Measurements from ENCODE around the gene TAAR1. TPM values are rescaled to one million over a fixed set of nuclear protein-coding genes. Genes with fewer than 3 reads are reported as not detected.
"Not testable (repeated sequence)": the region's sequence is repeated elsewhere in the genome, so short reads cannot be mapped to it uniquely, and the experiment has no call there.

Gene TAAR1, protein sequence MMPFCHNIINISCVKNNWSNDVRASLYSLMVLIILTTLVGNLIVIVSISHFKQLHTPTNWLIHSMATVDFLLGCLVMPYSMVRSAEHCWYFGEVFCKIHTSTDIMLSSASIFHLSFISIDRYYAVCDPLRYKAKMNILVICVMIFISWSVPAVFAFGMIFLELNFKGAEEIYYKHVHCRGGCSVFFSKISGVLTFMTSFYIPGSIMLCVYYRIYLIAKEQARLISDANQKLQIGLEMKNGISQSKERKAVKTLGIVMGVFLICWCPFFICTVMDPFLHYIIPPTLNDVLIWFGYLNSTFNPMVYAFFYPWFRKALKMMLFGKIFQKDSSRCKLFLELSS
- not detected in 2 replicates for total RNA-seq (2014; rRNA removed; shearing (Covaris generic))

DNA sequence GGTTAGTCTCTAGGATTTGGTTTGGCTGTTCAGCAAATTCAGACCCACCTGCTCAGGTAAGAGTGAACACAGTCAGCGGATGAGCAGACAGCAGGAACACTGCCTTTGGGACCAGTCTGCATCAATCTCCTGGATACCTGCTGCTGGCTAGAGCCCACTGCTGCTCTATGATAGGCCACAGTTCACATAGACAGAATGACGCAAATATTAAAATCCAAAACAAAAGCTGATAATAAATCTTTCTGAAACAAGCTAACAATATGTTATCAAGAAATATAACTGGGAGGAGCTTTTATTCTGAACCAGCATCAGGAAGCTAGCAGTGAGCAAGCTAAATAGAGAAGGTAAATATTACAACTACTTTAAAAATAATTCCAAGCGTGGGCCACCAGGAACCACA is at the start of gene TAAR1:
TAAR1 (minus strand) TSS at position 101 of the 400 bp plus-strand sequence. CDS start 13,179 bp downstream, outside the sequence.
- DNase-seq (ENCODE audit: low read depth) = no peak

DNA sequence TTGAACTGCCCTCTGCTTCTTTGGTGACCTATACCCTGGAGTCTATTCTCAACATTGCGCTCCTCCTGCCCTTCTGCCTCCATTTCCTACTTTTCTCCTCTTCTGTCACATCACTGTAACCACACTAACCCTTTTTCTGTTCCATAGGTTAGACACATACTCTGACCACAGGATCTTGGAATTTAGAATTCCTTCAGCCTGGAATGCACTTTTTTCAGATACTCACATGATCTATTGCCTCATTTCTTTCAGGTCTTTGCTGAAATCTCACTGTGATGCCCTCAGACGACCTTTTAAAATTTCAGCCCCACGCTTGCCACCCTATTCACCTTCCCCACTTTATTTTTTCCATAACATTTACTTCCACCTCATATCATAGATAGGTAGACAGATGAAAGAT is 49.8 kb upstream of the TAAR1 start:
- no peak for DNase-seq (ENCODE audit: low read depth)

DNA sequence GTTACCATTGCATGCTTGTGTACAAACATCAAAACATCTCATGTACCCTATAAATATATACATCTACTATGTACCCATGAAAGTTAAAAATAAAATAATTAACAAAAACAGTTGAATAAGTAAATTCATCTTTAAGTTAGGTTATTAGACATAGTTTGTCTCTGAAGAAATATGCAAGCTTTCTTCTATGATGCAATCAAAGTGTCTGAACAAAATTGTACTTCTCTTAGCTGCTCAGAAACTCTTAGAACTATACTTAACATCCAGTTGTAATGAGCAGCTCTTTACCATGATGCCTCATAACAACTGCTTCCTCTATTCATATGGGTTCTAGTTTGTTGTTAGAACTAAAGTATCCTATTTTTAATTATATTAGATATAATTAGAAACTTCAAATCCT is 49.0 kb upstream of the TAAR1 start:
- no peak for DNase-seq (ENCODE audit: low read depth)

DNA sequence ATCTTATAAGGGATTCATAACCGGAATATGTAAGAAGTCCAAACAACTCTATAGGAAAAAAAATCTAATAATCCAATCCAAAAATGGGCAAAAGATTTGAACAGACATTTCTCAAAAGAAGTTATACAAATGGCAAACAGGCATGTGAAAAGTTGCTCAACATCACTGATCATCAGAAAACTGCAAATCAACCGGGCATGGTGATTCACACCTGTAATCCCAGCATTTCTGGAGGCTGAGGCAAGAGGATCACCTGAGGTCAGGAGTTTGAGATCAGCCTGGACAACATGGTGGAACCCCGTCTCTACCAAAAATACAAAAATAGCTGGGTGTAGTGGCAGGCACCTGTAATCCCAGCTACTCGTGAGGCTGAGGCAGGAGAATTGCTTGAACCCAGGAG is 47.8 kb upstream of the TAAR1 start:
- DNase-seq (ENCODE audit: low read depth) = not testable (repeated sequence)

DNA sequence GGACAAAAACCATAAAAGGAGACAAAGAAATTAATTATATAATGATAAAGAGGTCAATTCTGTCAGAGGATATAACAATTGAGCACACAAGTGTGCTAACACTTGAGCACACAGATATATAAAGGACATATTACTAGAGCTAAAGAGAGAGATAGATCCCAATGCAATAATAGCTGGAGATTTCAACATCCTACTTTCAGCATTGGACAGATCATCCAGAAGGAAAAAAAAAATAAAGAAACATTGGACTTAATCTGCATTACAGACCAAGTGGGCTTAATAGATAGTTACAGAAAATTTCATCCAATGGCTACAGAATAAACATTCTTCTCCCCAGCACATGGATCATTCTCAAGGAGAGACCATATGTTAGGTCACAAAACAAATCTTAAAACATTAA is 45.0 kb upstream of the TAAR1 start:
- DNase-seq (ENCODE audit: low read depth) = no peak

DNA sequence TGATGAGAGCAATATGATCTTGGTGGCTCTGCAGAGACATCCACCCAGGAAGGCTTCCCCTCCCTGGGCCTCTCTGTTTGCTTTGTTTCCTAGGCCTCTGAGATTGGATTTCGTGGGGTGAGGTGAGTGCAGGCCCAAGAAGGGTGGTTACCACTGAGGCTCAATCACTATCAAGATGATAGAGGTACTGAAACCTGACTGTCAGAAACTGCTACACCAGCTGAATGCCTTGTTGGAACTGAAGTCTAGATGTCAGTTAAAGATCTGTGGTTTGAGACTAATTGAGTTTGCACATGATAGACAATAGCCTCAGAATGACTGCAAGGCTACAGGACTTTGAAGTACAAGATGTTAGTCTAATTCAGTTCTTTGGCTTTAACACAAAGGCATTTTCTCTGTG is 39.6 kb upstream of the TAAR1 start:
- DNase-seq (ENCODE audit: low read depth) = no peak

DNA sequence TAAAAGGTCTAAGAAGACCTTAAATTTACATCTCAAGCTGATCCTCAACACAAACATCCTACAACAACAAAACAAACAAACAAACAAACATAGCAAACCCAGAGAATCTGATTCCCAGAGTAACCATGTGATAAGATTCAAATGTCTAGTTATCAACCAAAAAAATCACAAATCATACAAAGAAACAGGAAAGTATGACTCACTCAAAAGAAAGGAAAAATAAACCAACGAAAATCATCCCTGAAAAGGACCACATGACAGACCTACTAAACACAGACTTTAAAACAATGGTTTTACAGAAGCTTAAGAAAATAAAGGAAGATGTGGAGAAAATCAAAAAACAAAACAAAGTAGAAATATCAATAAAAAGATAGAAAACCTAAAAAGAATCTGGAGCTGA is 36.8 kb upstream of the TAAR1 start:
- DNase-seq (ENCODE audit: low read depth) = no peak

DNA sequence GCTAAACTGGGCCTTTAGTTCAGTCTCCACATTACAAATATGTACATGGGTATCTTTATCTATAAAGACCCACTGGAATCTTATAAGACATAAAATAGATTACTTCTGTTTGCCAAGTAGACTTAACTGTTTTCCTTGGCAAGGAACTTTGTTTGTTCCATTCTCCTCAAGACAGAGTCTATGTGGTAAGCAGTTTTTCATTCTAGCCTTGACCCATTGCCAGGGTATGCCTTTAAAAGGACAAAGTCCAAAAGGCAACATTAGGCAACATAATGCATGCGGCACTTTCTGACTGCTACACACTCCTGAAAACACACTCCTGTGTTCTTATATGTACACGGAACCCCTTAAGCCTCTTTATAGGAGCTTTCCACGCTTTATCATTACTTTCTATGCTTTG is 34.5 kb upstream of the TAAR1 start:
- no peak for DNase-seq (ENCODE audit: low read depth)

DNA sequence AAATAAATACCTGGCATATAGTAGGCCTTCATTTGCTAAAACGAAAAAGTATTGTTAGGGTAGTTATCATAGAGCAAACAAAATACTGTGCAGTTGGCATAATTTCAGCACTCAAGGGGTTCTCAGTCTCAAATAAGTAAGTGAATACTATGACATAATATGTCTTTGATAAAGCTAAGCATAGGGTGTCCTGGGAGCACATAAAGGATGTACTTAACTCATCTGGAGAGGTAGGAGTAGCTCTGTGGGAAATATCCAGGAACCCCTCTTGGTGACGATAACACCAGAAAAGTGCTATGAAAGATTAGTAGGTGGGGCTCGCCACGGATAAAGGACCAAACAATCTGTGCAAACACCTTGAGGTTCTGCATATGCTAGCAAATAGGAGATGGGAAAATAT is 31.7 kb upstream of the TAAR1 start:
- DNase-seq (ENCODE audit: low read depth) = no peak

DNA sequence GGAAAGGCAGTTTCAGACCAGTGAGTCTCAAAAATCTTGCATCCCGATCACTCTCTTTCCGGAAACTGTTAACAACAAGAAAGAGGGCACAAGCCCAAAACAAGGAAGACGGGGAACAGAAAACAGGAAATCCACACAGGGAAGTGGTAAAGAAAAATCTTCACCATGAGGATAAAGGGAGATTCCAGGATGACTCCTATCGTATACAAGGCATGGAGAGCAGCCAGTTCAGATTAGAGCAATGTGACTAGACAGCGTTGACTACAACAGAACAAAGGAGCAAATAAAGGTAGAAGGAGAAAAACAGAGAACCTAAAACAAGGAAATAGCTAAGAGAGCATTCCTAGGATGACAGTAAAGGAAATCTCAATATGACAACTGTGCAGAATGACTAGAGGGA is 28.3 kb upstream of the TAAR1 start:
- peak; percentile 81 for DNase-seq (ENCODE audit: low read depth)

DNA sequence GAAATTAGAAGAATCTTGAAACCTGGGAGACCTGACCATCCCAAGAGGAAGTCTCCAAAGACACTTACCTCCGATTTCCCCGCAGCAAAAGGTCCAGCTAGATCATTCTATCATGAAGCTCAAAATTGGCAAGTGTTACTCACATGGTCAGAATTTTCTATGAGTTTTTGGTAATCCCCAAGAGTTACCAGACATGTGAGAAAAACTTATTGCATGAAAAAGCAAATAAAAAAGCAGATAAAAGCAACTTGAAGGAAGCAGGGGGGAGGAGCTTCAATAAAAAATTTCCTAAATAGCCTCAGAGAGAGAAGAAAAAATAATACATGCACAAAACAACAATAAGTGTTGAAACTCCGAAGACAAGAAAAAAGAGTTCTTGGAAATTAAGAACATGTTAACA is 27.5 kb upstream of the TAAR1 start:
- no peak for DNase-seq (ENCODE audit: low read depth)

DNA sequence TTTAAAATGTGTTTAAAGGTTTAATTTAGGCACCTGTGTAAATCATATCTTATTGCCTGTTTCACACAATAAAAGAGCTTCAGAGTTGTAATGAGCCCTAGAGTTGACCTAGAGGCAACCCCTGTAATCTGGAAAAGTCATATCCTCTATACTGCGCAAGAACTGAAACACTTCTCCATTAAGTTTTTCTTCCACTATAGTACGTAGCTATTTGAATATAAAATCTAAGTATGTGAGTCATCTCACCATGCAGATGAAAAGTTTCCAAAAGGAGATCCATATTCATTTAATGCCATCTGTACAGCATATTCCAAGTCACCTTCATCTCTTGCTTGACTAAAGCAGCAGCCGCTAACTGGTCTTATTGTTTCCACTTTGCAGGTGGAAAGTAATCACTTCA is 26.0 kb upstream of the TAAR1 start:
- DNase-seq (ENCODE audit: low read depth) = no peak

DNA sequence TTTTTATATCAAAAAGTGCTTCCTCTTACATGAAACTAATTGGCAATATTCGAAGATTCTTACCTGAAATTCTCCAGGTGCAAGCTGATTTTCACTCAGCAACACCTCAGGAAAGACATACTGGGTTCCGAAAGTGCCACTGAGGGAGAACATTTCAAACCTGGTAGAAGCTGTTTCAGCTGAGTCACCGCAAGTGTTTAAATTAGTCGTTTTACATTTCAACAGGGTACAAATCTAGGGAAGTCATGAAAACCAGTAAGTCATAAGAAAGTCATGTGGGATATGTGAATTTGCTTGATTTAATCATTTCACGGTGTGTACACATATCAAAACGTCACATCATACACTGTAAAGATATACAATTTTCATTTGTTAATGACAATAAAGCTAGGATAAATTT is 25.3 kb upstream of the TAAR1 start:
- no peak for DNase-seq (ENCODE audit: low read depth)

DNA sequence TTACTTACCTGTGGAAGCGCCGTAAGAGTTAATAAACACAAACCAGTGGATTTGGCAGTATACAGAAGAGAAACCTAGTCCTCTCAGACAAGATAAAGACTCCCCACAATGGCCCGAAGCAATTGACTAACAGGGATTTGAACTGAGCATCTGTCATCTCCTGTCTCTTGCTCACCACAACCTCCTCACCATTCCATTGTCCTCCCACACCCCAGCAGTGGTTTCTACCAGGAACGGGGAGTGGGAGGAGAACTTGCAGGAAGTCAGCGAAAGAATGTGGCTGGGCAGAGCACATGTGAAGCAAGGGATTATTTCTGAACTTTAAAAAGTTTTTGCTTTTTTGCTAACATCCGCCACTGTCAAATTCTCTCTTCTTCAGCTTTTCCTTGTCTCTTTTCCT is 24.6 kb upstream of the TAAR1 start:
- DNase-seq (ENCODE audit: low read depth) = peak; percentile 92

DNA sequence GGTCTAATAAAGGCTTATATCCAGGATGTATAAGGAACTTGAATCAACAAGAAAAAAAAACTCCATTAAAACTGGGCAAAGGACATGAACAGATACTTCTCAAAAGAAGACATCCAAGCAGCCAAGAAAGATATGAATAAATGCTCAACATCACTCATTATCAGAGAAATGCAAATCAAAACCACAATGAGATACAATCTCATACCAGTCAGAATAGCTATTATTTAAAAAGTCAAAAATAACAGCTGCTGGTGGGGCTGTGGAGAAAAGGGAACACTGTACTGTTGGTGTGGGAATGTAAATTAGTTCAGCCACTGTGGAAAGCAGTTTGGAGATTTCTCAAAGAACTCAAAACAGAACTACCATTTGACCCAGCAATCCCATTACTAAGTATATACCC is 20.1 kb upstream of the TAAR1 start:
- not testable (repeated sequence) for DNase-seq (ENCODE audit: low read depth)

DNA sequence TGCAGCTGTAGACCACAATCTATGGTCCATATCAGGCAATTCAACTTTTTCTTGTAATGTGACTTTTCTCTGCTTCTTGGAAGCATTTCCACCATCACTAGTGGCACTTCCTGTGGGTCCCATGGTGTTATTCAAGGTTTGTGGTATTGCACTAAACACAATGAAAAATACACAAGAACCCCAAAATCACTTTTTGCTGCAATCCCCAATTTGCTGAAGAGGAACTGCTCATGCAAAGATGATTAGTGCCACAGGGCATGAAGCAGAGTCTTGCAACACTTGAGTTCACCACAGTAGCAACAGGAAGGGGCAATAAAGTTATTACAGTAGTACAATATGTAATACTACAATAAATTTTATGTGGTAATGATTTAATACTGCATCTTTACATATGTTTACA is 16.8 kb upstream of the TAAR1 start:
- DNase-seq (ENCODE audit: low read depth) = no peak

DNA sequence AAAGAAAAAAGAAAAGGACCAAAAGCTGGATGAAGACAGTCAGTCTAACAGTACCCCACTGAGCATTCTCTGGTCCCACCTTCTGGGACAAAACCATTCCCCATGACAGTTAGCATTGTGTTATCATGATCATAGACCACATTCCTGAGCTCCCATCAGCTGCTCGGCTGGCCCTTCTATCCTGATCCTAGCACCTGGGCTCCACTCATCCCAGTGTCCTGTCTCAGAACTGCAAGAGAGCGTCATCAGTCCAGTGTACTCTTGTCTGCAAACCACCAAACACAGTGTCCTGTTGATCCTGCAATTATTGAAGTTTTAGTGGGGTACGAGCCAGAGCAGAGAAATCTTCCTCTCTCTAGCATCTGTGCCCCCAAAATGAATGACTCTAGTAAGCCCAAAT is 16.0 kb upstream of the TAAR1 start:
- no peak for DNase-seq (ENCODE audit: low read depth)

DNA sequence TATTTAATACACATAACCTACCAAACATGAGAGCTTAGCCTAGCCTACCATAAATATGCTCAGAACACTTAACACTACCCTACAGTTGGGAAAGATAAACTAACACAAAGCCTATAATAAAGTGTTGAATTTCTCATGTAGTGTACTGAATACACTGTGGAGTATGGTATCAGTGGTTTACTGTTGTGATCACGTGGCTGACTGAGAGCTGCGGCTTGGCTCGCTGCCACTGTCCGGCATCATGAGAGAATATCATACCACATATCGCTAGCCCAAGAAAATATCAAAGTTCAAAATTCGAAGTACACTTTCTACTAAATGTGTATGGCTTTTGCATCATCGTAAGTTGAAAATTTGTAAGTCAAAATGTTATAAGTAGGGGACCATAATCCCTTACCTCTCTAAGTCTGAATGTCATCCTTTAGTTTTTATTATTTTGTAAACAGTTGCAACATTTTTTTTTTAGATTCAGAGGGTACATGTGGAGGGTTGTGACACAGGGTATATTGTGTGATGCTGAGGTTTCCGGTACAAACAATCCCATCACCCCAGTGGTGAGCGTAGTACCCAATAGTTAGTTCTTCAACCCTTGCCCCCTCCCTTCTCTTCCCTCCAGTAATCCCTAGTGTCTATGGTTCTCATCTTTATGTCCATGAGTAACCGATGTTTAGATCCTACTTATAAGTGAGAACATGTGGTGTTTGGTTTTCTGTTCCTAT is 14.6 kb upstream of the TAAR1 start:
- peak; percentile 64 for DNase-seq (ENCODE audit: low read depth)

DNA sequence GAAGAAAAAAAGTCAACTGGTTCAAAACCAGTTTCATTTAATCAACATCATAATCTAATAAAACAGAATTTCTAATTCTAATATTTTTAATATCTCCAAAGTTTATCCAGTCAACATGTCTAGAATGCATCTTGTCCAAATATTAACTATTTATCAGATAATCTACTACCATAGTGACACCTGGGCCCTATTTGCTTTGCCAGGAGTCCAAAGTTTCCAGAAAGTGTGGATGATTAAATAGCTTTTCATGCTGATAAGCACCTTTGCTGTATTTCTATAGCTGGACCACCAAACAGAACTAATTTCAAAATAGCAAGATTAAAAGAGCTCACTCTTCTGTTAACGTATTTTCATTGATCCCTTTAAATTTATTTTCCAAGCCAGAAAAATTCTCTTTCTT is 12.3 kb upstream of the TAAR1 start:
- DNase-seq (ENCODE audit: low read depth) = no peak

DNA sequence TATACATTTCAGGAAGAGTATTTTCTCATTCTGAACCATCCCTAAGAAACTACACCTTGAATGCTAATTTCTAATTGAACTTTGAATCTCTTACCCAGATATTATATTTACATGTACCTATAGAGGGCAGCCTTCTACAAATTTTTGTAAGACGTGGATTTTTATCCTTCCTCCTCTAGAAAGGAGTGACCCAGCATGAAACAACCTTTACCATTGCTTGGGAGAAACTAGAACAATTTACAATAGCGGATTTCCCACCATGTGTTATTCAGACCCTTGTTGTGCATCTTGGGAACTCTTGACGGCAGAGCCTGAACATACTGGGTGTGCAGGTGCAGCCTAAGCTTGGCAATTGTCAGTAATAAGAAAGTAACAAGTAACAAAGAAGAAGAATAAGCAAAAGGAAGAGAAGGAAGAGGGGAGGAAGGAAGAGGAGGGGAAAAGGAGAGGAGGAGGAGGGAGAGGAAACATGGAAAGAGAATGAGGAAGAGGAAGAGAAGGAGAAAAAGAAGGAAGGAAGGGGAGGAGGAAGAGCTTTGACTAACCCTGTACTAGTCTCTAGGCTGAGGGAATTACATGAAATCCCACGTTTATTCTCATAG is 10.8 kb upstream of the TAAR1 start:
- peak; percentile 40 for DNase-seq (ENCODE audit: low read depth)

DNA sequence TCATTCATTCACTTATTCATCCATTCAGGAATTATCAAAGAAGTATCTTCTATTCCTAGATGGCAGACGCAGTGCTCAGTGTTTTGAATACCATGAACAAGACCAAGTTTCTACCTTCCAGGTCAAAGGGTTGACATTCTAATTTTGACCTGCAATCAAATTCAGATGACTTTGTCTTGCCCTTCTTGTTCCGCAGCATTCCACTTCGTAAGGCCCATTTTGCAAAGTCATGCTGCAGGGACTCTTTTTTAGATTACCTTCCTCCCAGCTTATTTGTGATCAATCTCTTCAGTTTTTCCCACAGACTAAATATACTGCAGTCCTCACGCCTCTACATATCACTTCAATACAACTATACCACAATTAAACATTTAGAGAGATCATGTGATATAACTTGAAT is 7.1 kb upstream of the TAAR1 start:
- no peak for DNase-seq (ENCODE audit: low read depth)

DNA sequence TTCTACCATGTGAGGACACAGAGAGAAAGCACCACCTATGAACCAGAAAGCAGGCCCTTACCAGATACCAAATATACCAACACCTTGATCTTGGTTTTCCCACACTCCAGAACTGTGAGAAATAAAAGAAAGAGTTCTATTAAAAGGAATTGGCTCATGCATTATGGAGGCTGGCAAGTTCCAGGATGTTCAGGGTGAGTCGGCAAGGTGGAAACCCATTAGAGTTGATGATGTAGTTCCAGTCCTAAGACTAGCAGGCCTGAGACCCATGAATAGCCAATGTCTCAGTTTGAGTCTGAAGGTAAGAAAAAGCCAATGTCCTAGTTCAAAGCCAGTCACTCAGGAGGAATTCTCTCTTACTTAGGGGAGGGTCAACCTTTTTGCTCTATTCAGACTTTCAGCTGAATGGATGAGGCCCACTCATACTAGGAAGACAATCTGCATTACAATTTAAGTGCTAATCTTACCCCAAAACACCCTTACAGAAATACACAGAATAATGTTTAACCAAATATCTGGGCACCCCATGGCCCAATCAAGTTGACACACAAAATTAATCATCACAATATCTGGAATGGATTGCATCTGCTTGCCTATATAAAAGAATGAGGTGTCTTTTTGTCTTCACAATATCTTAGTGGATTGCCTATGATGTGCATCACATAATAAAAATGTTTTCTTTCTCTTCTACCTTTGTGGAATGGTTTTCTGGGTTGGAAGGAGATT is 5.5 kb upstream of the TAAR1 start:
- no peak for DNase-seq (ENCODE audit: low read depth)

All from RPMI7951 (cell line).